Measurements from ENCODE around the gene ZNF837. TPM values are rescaled to one million over a fixed set of nuclear protein-coding genes. Genes with fewer than 3 reads are reported as not detected.

ZNF837 gene
- total and polyA plus RNA-seq, 2 of the 13 experiments (the other 11 are each of a cell fraction or from before 2014, with no cell fraction given), result 0.29 to 1.3 TPM

- TF ChIP-seq KDM5B (CRISPR knock-in tag; IDR thresholded peaks at IDR 0.05; ENCODE audit: borderline replicate concordance) (peak; percentile 65; the same call in 1 of the 2 replicates), FOXC1 (CRISPR knock-in tag; IDR thresholded peaks at IDR 0.05; ENCODE audit: borderline replicate concordance) (no peak), NFE2L1 (CRISPR knock-in tag; IDR thresholded peaks at IDR 0.05; ENCODE audit: borderline replicate concordance) (no peak), NR2F1 (CRISPR knock-in tag; IDR thresholded peaks at IDR 0.05) (no peak), RNF2 (conservative IDR thresholded peaks at IDR 0.05; ENCODE audit: low read depth) (no peak), HES4 (CRISPR knock-in tag; IDR thresholded peaks at IDR 0.05; ENCODE audit: borderline replicate concordance) (no peak), ETV5 (CRISPR knock-in tag; IDR thresholded peaks at IDR 0.05; ENCODE audit: borderline replicate concordance) (no peak; the same call in 1 of the 2 replicates), ZBTB1 (CRISPR knock-in tag; IDR thresholded peaks at IDR 0.05; ENCODE audit: borderline replicate concordance) (no peak), NCOA5 (CRISPR knock-in tag; IDR thresholded peaks at IDR 0.05) (no peak), TARDBP (CRISPR knock-in tag; IDR thresholded peaks at IDR 0.05) (peak; percentile 75; the same call in 1 of the 2 replicates), PHF5A (CRISPR knock-in tag; IDR thresholded peaks at IDR 0.05; ENCODE audit: low read depth, unreplicated experiment) (no peak), EED (CRISPR knock-in tag; IDR thresholded peaks at IDR 0.05) (no peak), MAF1 (CRISPR knock-in tag; IDR thresholded peaks at IDR 0.05; ENCODE audit: borderline replicate concordance) (no peak), JUN (CRISPR knock-in tag; IDR thresholded peaks at IDR 0.05) (no peak), ZFP90 (CRISPR knock-in tag; IDR thresholded peaks at IDR 0.05; ENCODE audit: borderline replicate concordance) (no peak), ZHX2 (IDR thresholded peaks at IDR 0.05; ENCODE audit: low read depth) (no peak), ZHX2 (CRISPR knock-in tag; IDR thresholded peaks at IDR 0.05; ENCODE audit: borderline replicate concordance) (no peak), ZNF577 (CRISPR knock-in tag; IDR thresholded peaks at IDR 0.05; ENCODE audit: borderline replicate concordance, low read depth) (no peak), HIVEP1 (CRISPR knock-in tag; IDR thresholded peaks at IDR 0.05) (no peak; the same call in 1 of the 2 replicates), BCL3 (CRISPR knock-in tag; IDR thresholded peaks at IDR 0.05) (peak; percentile 55; the same call in 1 of the 2 replicates), HMG20A (CRISPR knock-in tag; IDR thresholded peaks at IDR 0.05; ENCODE audit: borderline replicate concordance) (no peak), ATM (IDR thresholded peaks at IDR 0.05; ENCODE audit: borderline replicate concordance) (no peak)
These were observed 20.3 kb upstream of the ZNF837 start (continued) for GRCh38 chr19:58400916-58401839.
